ENCODE measurements around the gene SOX2. TPM values are rescaled to one million over a fixed set of nuclear protein-coding genes. Genes with fewer than 3 reads are reported as not detected.

Gene SOX2
- total RNA-seq, 1 experiment from 2014 or later = 307 TPM

- no peak overlapping the region for H3K14ac ChIP-seq (ENCODE audit: insufficient read depth, low read length)
- H3K79me2 ChIP-seq (ENCODE audit: insufficient read depth, low read length) = no peaks in the 10 kb centered on the region
- no peaks in the 10 kb centered on the region; a peak in 1 of 5 replicates for H3K9me3 Mint-ChIP-seq
- peak overlapping the region; percentile 71 to 85 for H3K4me3 Mint-ChIP-seq
- peaks cover 0 to 18% (median 16%) of the 10 kb centered on the region in 3 experiments; a peak in 4 of 7 replicates for H3K36me3 Mint-ChIP-seq (ENCODE audit: insufficient read depth in 1 of 3, low read depth in 3 of 3)
- H3K4me1 ChIP-seq (ENCODE audit: insufficient read depth, low read length) = peaks cover 30% of the 10 kb centered on the region
- peaks cover 9% of the 10 kb centered on the region; the same call in 1 of the 2 replicates for H3K27me3 ChIP-seq (ENCODE audit: insufficient read depth, low read length)
- H2BK15ac ChIP-seq (ENCODE audit: low read depth, low read length) = no peak overlapping the region
- H2AK5ac ChIP-seq (ENCODE audit: insufficient read length, low read length) = no peak overlapping the region
- no peak overlapping the region for H3K18ac ChIP-seq (ENCODE audit: insufficient read length, low read depth, low read length)
- no peak overlapping the region for H3K27ac ChIP-seq (ENCODE audit: insufficient read length, low read depth, low read length)
- peaks cover 32% of the 10 kb centered on the region for H3K23me2 ChIP-seq (ENCODE audit: insufficient read length, low read depth, low read length, poor library complexity, severe bottlenecking)
- H4K5ac ChIP-seq (ENCODE audit: insufficient read length, low read depth, low read length) = no peak overlapping the region
- H3K27me3 Mint-ChIP-seq (ENCODE audit: low read depth) = peaks cover 2% of the 10 kb centered on the region
- H3T11ph ChIP-seq (ENCODE audit: low read length) = no peak overlapping the region
- no peak overlapping the region for H2BK5ac ChIP-seq (ENCODE audit: insufficient read length, low read length)
- H4K20me1 ChIP-seq (ENCODE audit: control insufficient read depth, insufficient read depth, insufficient read length) = no peaks in the 10 kb centered on the region
- WGBS (ENCODE audit: extremely low coverage, insufficient read length, low lambda C conversion rate) = no CpG with 5 or more reads among the region's 24 CpGs
- H4K8ac ChIP-seq (replicated peaks; ENCODE audit: insufficient read length, low read depth, low read length) = no peak overlapping the region
- no peak overlapping the region for H3K23ac ChIP-seq (ENCODE audit: insufficient read length, low read depth, low read length)
- TF ChIP-seq CTCF (conservative IDR thresholded peaks at IDR 0.05) = no peak
- H4K91ac ChIP-seq (ENCODE audit: insufficient read length, low read depth, low read length) = no peak overlapping the region
- no peak overlapping the region for H3K4ac ChIP-seq (ENCODE audit: low read depth, low read length)
- H3K9ac ChIP-seq (ENCODE audit: extremely low read depth, insufficient read length, low read length) = peak overlapping the region; percentile 4
- H2BK12ac ChIP-seq (ENCODE audit: insufficient read length, low read depth, low read length) = no peak overlapping the region
- H2BK120ac ChIP-seq (ENCODE audit: low read depth, low read length, poor library complexity, severe bottlenecking) = no peak overlapping the region
- no peaks in the 10 kb centered on the region for H3K79me1 ChIP-seq (ENCODE audit: insufficient read depth, low read depth, low read length, poor library complexity, severe bottlenecking)
- no peak overlapping the region for H2BK20ac ChIP-seq (ENCODE audit: low read depth, low read length, poor library complexity, severe bottlenecking)
- peak overlapping the region; percentile 97 for H3K4me2 ChIP-seq (ENCODE audit: insufficient read depth, insufficient read length, low read length)
- H3K27ac Mint-ChIP-seq = peak overlapping the region in 2 of 3 experiments; percentile 74 to 90; a peak in 4 of 7 replicates
- H2AFZ ChIP-seq (ENCODE audit: low read length) = no peak overlapping the region
- no peak overlapping the region for H3K56ac ChIP-seq (ENCODE audit: insufficient read length, low read depth, low read length)
- peaks cover 76 to 87% of the 10 kb centered on the region in 2 experiments for H3K4me1 Mint-ChIP-seq
- DNase-seq = peak; percentile 69
- no peaks in the 10 kb centered on the region for H3K9me3 ChIP-seq (ENCODE audit: control insufficient read depth, low read depth, low read length)
Observed at GRCh38 chr3:181727341-181728032, 15.8 kb downstream of the SOX2 start.

Measured in H9 (cell line).